ENCODE data around the gene RHAG. TPM values are rescaled to one million over a fixed set of nuclear protein-coding genes. Genes with fewer than 3 reads are reported as not detected.

Gene RHAG
- total and polyA plus RNA-seq, 2 donors (not counting 1 experiment from before 2014, with no cell fraction given) = not detected

GRCh38 chr6:49563006-49563886 is 73.4 kb downstream of the RHAG start:
- no peak for ATAC-seq (ENCODE audit: low read depth)
- ChIA-PET POLR2A (no interaction called here), CTCF (no interaction called here)
- no peaks in the 10 kb centered on the region for H3K4me1 ChIP-seq (ENCODE audit: control insufficient read depth in 2 of 2, insufficient read depth in 2 of 2, low read length in 2 of 2)
- DNase-seq = no peak
- peaks cover 0 to 2% (median 0%) of the 10 kb centered on the region in 4 experiments for H3K27me3 ChIP-seq (replicated peaks in 1 of 4; ENCODE audit: control extremely low read depth in 1 of 4, control insufficient read depth in 3 of 4, insufficient read depth in 4 of 4, low read length in 3 of 4)
- no peak overlapping the region for H3K27ac Mint-ChIP-seq
- no peak overlapping the region for H2AFZ ChIP-seq (ENCODE audit: insufficient read depth, low read depth, low read length, poor library complexity, severe bottlenecking)
- H4K20me1 ChIP-seq (ENCODE audit: control insufficient read depth, insufficient read depth, low read length, poor library complexity, severe bottlenecking) = no peaks in the 10 kb centered on the region
- H3K9me3 ChIP-seq (ENCODE audit: control extremely low read depth in 1 of 3, control insufficient read depth in 2 of 3, insufficient read depth in 1 of 3, low read length in 2 of 3) = no peaks in the 10 kb centered on the region
- no peak overlapping the region for H3K27ac ChIP-seq (ENCODE audit: low read length in 2 of 2)
- no peak overlapping the region for H3K4me3 Mint-ChIP-seq
- no peaks in the 10 kb centered on the region for H3K36me3 ChIP-seq (replicated peaks in 1 of 2; ENCODE audit: control extremely low read depth in 1 of 2, control insufficient read depth in 1 of 2, extremely low read depth in 1 of 2, insufficient read depth in 2 of 2, low read length in 1 of 2)
- no peak overlapping the region for H3K4me3 ChIP-seq (ENCODE audit: control extremely low read depth in 1 of 5, extremely low read depth in 1 of 5, insufficient read depth in 1 of 5, low read depth in 2 of 5, low read length in 4 of 5)
- no peak for TF ChIP-seq CTCF (IDR thresholded peaks at IDR 0.05)
- no peak for TF ChIP-seq EZH2 (IDR thresholded peaks at IDR 0.05; ENCODE audit: borderline replicate concordance, insufficient read depth, low read depth, low read length, poor library complexity, severe bottlenecking)
- no peaks in the 10 kb centered on the region for H3K4me1 Mint-ChIP-seq
- H3K27me3 Mint-ChIP-seq = peaks cover 2% of the 10 kb centered on the region
- no peak overlapping the region for H3K9ac ChIP-seq (ENCODE audit: low read length)
- no peaks in the 10 kb centered on the region for H3K79me2 ChIP-seq (ENCODE audit: control insufficient read depth, insufficient read depth, low read length)
- intact Hi-C loops (cut with micrococcal nuclease) = no loop called here
- 100% methylated on average over 5 of the region's 5 CpGs for WGBS (ENCODE audit: insufficient coverage)
- no peak overlapping the region for H3K4me2 ChIP-seq (replicated peaks; ENCODE audit: low read depth, low read length, poor library complexity, severe bottlenecking)
- no peaks in the 10 kb centered on the region for H3K9me3 Mint-ChIP-seq (ENCODE audit: insufficient read depth)

GRCh38 chr6:49558238-49558637 is 78.4 kb downstream of the RHAG start:
- no peak overlapping the region for H3K27ac Mint-ChIP-seq
- ATAC-seq (ENCODE audit: low read depth) (no peak), DNase-seq (no peak)
- Histone ChIP-seq H4K20me1 (ENCODE audit: control insufficient read depth, insufficient read depth, low read length, poor library complexity, severe bottlenecking) (no peaks in the 10 kb centered on the region), H3K36me3 (replicated peaks in 1 of 2; ENCODE audit: control extremely low read depth in 1 of 2, control insufficient read depth in 1 of 2, extremely low read depth in 1 of 2, insufficient read depth in 2 of 2, low read length in 1 of 2) (no peaks in the 10 kb centered on the region), H3K27me3 (replicated peaks in 1 of 4; ENCODE audit: control extremely low read depth in 1 of 4, control insufficient read depth in 3 of 4, insufficient read depth in 4 of 4, low read length in 3 of 4) (peaks cover 0 to 2% (median 0%) of the 10 kb centered on the region in 4 experiments), H2AFZ (ENCODE audit: insufficient read depth, low read depth, low read length, poor library complexity, severe bottlenecking) (no peak overlapping the region), H3K4me3 (ENCODE audit: control extremely low read depth in 1 of 5, extremely low read depth in 1 of 5, insufficient read depth in 1 of 5, low read depth in 2 of 5, low read length in 4 of 5) (no peak overlapping the region), H3K9ac (ENCODE audit: low read length) (no peak overlapping the region), H3K27ac (ENCODE audit: low read length in 2 of 2) (no peak overlapping the region), H3K4me1 (ENCODE audit: control insufficient read depth in 2 of 2, insufficient read depth in 2 of 2, low read length in 2 of 2) (no peaks in the 10 kb centered on the region), H3K79me2 (ENCODE audit: control insufficient read depth, insufficient read depth, low read length) (no peaks in the 10 kb centered on the region), H3K4me2 (replicated peaks; ENCODE audit: low read depth, low read length, poor library complexity, severe bottlenecking) (no peak overlapping the region), H3K9me3 (ENCODE audit: control extremely low read depth in 1 of 3, control insufficient read depth in 2 of 3, insufficient read depth in 1 of 3, low read length in 2 of 3) (no peaks in the 10 kb centered on the region)
- no peaks in the 10 kb centered on the region for H3K9me3 Mint-ChIP-seq (ENCODE audit: insufficient read depth)
- no peak for TF ChIP-seq EZH2 (IDR thresholded peaks at IDR 0.05; ENCODE audit: borderline replicate concordance, insufficient read depth, low read depth, low read length, poor library complexity, severe bottlenecking)
- TF ChIP-seq CTCF (IDR thresholded peaks at IDR 0.05) = no peak
- no peak overlapping the region for H3K4me3 Mint-ChIP-seq
- ChIA-PET POLR2A (no interaction called here), CTCF (no interaction called here)
- intact Hi-C loops (cut with micrococcal nuclease) = no loop called here
- H3K4me1 Mint-ChIP-seq = no peaks in the 10 kb centered on the region
- H3K27me3 Mint-ChIP-seq = no peaks in the 10 kb centered on the region

All from B cell (primary cell).